IMR-90 (cell line): Measurements from ENCODE around the gene ANKRD11. TPM values are rescaled to one million over a fixed set of nuclear protein-coding genes. Genes with fewer than 3 reads are reported as not detected.

Source experiments
- ATAC-seq: fragments of 200-7000 bp; cut with Tn5 transposase; 2 replicates; pipeline ENCODE4 v1.9.1; 2020; ENCODE audit warnings: low read depth, mild to moderate bottlenecking, moderate library complexity
- BruUV-seq: library from RNA; stranded (reverse); fragments of 400-500 nt; replicated peaks from 2 replicates; lab custom pipeline; 2021; lab: Mats Ljungman, UMichigan
- CTCF ChIA-PET: fragments of 300-600 bp; formaldehyde crosslinking; extraction: SDS; loops from one replicate; lab custom pipeline; 2021; ENCODE audit warnings: antibody characterized with exemption; lab: Yijun Ruan, JAX
- POLR2A ChIA-PET: fragments of 300-600 bp; sonication (Branson Sonifier 250); formaldehyde crosslinking; loops from one replicate; lab custom pipeline; 2022; ENCODE audit warnings: antibody characterized with exemption; ENCODE audit not compliant: unreplicated experiment; lab: Charles Lee
- DNase-seq: peaks from one replicate; pipeline ENCODE4 v3.0.0; 2013
- H2AFZ ChIP-seq: replicated peaks from 2 replicates; pipeline ENCODE3; 2013; ENCODE audit warnings: low read length, mild to moderate bottlenecking; ENCODE audit not compliant: poor library complexity
- H2AK5ac ChIP-seq: 2 replicates; pipeline ENCODE4 v1.6.1; 2013; ENCODE audit warnings: low read depth, low read length, inconsistent platforms
- H2AK9ac ChIP-seq: replicated peaks from 2 replicates; pipeline ENCODE3; 2013; ENCODE audit warnings: mild to moderate bottlenecking, low read depth, low read length, moderate library complexity; ENCODE audit not compliant: poor library complexity
- H2BK120ac ChIP-seq: 2 replicates; pipeline ENCODE4 v1.6.1; 2013; ENCODE audit warnings: low read depth, low read length, inconsistent platforms
- H2BK15ac ChIP-seq: 3 replicates; pipeline ENCODE4 v1.6.1; 2013; ENCODE audit warnings: low read depth, low read length, inconsistent platforms
- H2BK20ac ChIP-seq: 2 replicates; pipeline ENCODE4 v1.6.1; 2013; ENCODE audit warnings: low read depth, mild to moderate bottlenecking, inconsistent platforms, low read length, moderate library complexity
- H2BK5ac ChIP-seq: 2 replicates; pipeline ENCODE4 v1.6.1; 2013; ENCODE audit warnings: mild to moderate bottlenecking, low read depth, low read length, inconsistent platforms; ENCODE audit not compliant: poor library complexity, severe bottlenecking
- H3K14ac ChIP-seq: replicated peaks from 2 replicates; pipeline ENCODE4 v1.6.1; 2013; ENCODE audit warnings: low read depth, low read length, inconsistent platforms
- H3K18ac ChIP-seq: 2 replicates; pipeline ENCODE4 v1.6.1; 2013; ENCODE audit warnings: low read depth, low read length, control low read depth
- H3K23ac ChIP-seq: 2 replicates; pipeline ENCODE4 v1.6.1; 2013; ENCODE audit warnings: low read depth, low read length, inconsistent platforms
- H3K27ac ChIP-seq: 2 replicates; pipeline ENCODE4 v1.5.1; 2013; ENCODE audit warnings: mild to moderate bottlenecking, control low read depth, low read length; ENCODE audit not compliant: insufficient read depth
- H3K27me3 ChIP-seq: 2 replicates; pipeline ENCODE4 v1.6.1; 2013; ENCODE audit warnings: low read length; ENCODE audit not compliant: control insufficient read depth, insufficient read depth
- H3K36me3 ChIP-seq: 2 replicates; pipeline ENCODE4 v1.6.1; 2013; ENCODE audit warnings: low read length, mixed read lengths; ENCODE audit not compliant: control insufficient read depth, insufficient read depth
- H3K4ac ChIP-seq: 2 replicates; pipeline ENCODE4 v1.6.1; 2013; ENCODE audit warnings: low read depth, low read length, inconsistent platforms
- H3K4me1 ChIP-seq: 2 replicates; pipeline ENCODE4 v1.6.1; 2013; ENCODE audit warnings: low read length, mixed read lengths; ENCODE audit not compliant: control insufficient read depth, insufficient read depth
- H3K4me2 ChIP-seq: 2 replicates; pipeline ENCODE4 v1.6.1; 2013; ENCODE audit warnings: low read depth, mild to moderate bottlenecking, control low read depth, low read length, moderate library complexity
- H3K4me3 ChIP-seq: 2 replicates; pipeline ENCODE4 v1.5.1; 2013; ENCODE audit warnings: low read depth, mild to moderate bottlenecking, control low read depth, low read length, moderate library complexity; ENCODE audit not compliant: insufficient read depth
- H3K56ac ChIP-seq: 2 replicates; pipeline ENCODE4 v1.6.1; 2013; ENCODE audit warnings: low read length, inconsistent platforms; ENCODE audit not compliant: insufficient read depth; ENCODE audit errors: extremely low read depth
- H3K79me1 ChIP-seq, 2 experiments: 2 replicates each; pipeline ENCODE4 v1.6.1; 2013; ENCODE audit warnings: low read length in 2 of 2, inconsistent platforms in 1 of 2, low read depth in 1 of 2
- H3K9ac ChIP-seq: 2 replicates; pipeline ENCODE4 v1.6.1; 2013; ENCODE audit warnings: low read depth, low read length, control low read depth
- H3K9me1 ChIP-seq: 2 replicates; pipeline ENCODE4 v1.6.1; 2013; ENCODE audit warnings: low read length, inconsistent platforms; ENCODE audit not compliant: insufficient read depth
- H3K9me3 ChIP-seq: 2 replicates; pipeline ENCODE4 v1.6.1; 2013; ENCODE audit warnings: low read length; ENCODE audit not compliant: control insufficient read depth, insufficient read depth
- H4K20me1 ChIP-seq: 2 replicates; pipeline ENCODE4 v1.6.1; 2013; ENCODE audit warnings: low read length, inconsistent platforms; ENCODE audit not compliant: insufficient read depth
- H4K5ac ChIP-seq: 2 replicates; pipeline ENCODE4 v1.6.1; 2013; ENCODE audit warnings: mild to moderate bottlenecking, low read depth, low read length, control low read depth
- H4K8ac ChIP-seq, 2 experiments: 2 replicates each; pipeline ENCODE4 v1.6.1; 2013; ENCODE audit warnings: low read depth in 2 of 2, low read length in 2 of 2, control low read depth in 1 of 2, inconsistent platforms in 1 of 2
- H4K91ac ChIP-seq: 2 replicates; pipeline ENCODE4 v1.6.1; 2013; ENCODE audit warnings: low read depth, low read length, inconsistent platforms; ENCODE audit not compliant: insufficient read depth
- CEBPB ChIP-seq: IDR thresholded peaks from 2 replicates; pipeline ENCODE4 v1.6.1; 2012; ENCODE audit warnings: low read depth, low read length, improper control_type of control experiment
- CHD1 ChIP-seq: IDR thresholded peaks from 2 replicates; pipeline ENCODE4 v1.6.1; 2012; ENCODE audit warnings: low read depth, low read length, improper control_type of control experiment
- CTCF ChIP-seq: conservative IDR thresholded peaks from 2 replicates; pipeline ENCODE4 v1.5.1; 2012; ENCODE audit warnings: mild to moderate bottlenecking, low read depth, low read length, improper control_type of control experiment
- ELK1 ChIP-seq: fragments of 150-350 bp; IDR thresholded peaks from 2 replicates; pipeline ENCODE4 v1.6.1; 2016; ENCODE audit warnings: low read depth, mild to moderate bottlenecking, low read length, moderate library complexity, borderline replicate concordance
- MAZ ChIP-seq: IDR thresholded peaks from 2 replicates; pipeline ENCODE4 v1.6.1; 2012; ENCODE audit warnings: low read depth, mild to moderate bottlenecking, low read length, improper control_type of control experiment, moderate library complexity, borderline replicate concordance
- MXI1 ChIP-seq: IDR thresholded peaks from 2 replicates; pipeline ENCODE4 v1.6.1; 2012; ENCODE audit warnings: low read depth, mild to moderate bottlenecking, low read length, moderate library complexity, borderline replicate concordance
- SMC3 ChIP-seq: fragments of 150-350 bp; IDR thresholded peaks from 2 replicates; pipeline ENCODE4 v1.6.1; 2016; ENCODE audit warnings: low read depth, mild to moderate bottlenecking, antibody characterized with exemption, low read length, moderate library complexity
- WGBS, 2 experiments: methylation state at CpG; one replicate each; pipeline versions ENCODE4 v1.1.5 to v1.1.7; 2013; ENCODE audit warnings: missing lambda C conversion rate in 2 of 2; ENCODE audit not compliant: insufficient read length in 1 of 2; ENCODE audit errors: extremely low coverage in 2 of 2; 5-methylcytosine and 5-hydroxymethylcytosine counted together
- dilution Hi-C: fragments of 300-500 bp; cut with HindIII; formaldehyde crosslinking; loops from one replicate; pipeline ENCODE4 v1.14.3; 2018; ENCODE audit warnings: low sequenced_read_pairs; ENCODE audit not compliant: unreplicated experiment
- in situ Hi-C: fragments of 300-500 bp; cut with MboI; formaldehyde crosslinking; loops from 3 replicates; pipeline ENCODE4 v1.14.3; 2019; ENCODE audit warnings: low sequenced_read_pairs, inconsistent platforms, mixed read lengths
- intact Hi-C: fragments of 100-400 bp; cut with micrococcal nuclease; formaldehyde crosslinking; loops from 2 replicates; pipeline ENCODE4 v1.10.0; 2022
- polyA plus RNA-seq, 3 experiments: library from polyadenylated mRNA; depleted of rRNA; stranded (reverse); fragments of >200 nt; gene quantifications; 2 replicates each; pipeline ENCODE4 v1.2.3, GENCODE V29; 2012; ENCODE audit warnings: low replicate concordance in 1 of 3
- total RNA-seq: library from RNA; depleted of rRNA; stranded (reverse); fragments of >200 nt; gene quantifications from 2 replicates; pipeline ENCODE4 v1.2.3, GENCODE V29; 2012

Gene ANKRD11
- total and polyA plus RNA-seq, 2 of the 4 experiments (the other 2 are of a cell fraction): 46.8 to 71.9 TPM

- Histone ChIP-seq H3K79me1 (peaks cover 5 to 16% of the 10 kb centered on the region in 2 experiments; a peak in 3 of 4 replicates), H3K9ac (no peak overlapping the region), H3K18ac (no peak overlapping the region), H4K5ac (no peak overlapping the region), H2BK20ac (no peak overlapping the region), H4K91ac (no peak overlapping the region), H4K8ac (no peak overlapping the region), H2AK9ac (no peak overlapping the region), H3K56ac (no peak overlapping the region), H3K27ac (no peak overlapping the region), H3K9me1 (no peaks in the 10 kb centered on the region; the same call in 1 of the 2 replicates), H4K20me1 (no peaks in the 10 kb centered on the region), H2BK15ac (no peak overlapping the region), H3K23ac (no peak overlapping the region), H3K9me3 (no peaks in the 10 kb centered on the region), H2BK5ac (no peak overlapping the region), H3K4me2 (no peak overlapping the region), H3K4me3 (no peak overlapping the region), H3K4ac (no peak overlapping the region), H2AK5ac (no peak overlapping the region), H3K27me3 (no peaks in the 10 kb centered on the region), H3K4me1 (peaks cover 6% of the 10 kb centered on the region), H3K36me3 (no peaks in the 10 kb centered on the region), H2AFZ (no peak overlapping the region), H2BK120ac (no peak overlapping the region), H3K14ac (no peak overlapping the region)
- no peak for DNase-seq
- no peak for ATAC-seq
- BruUV-seq: no TSS peak
- in situ Hi-C loops (no loop called here), dilution Hi-C loops (no loop called here), intact Hi-C loops (no loop called here)
- WGBS, 2 experiments: 68% methylated on average over 8 of the region's 12 CpGs; no CpG with 5 or more reads in 1 of the 2 experiments
- ChIA-PET CTCF (no interaction called here), POLR2A (no interaction called here)
- TF ChIP-seq MXI1 (no peak), CEBPB (no peak), CTCF (no peak), SMC3 (no peak), ELK1 (no peak), MAZ (no peak), CHD1 (no peak)
Observed at GRCh38 chr16:89242795-89243200, 247.6 kb downstream of the ANKRD11 start.
